BLaER1 treated with 17β-estradiol and CSF1 and Interleukin-3, amounts not matched to agents 10 nM and 100 nM (cell line): ENCODE data around the gene RPTN.
"Not testable (repeated sequence)": the region's sequence is repeated elsewhere in the genome, so short reads cannot be mapped to it uniquely, and the experiment has no call there.

Experiments
- H3K27ac ChIP-seq, 11 experiments: shearing (Covaris generic); formaldehyde crosslinking; 2 replicates each; pipeline ENCODE4 v1.8.1; 2022
- H3K27me3 ChIP-seq, 11 experiments: shearing (Covaris generic); formaldehyde crosslinking; 2 replicates each; pipeline ENCODE4 v1.8.1; 2022
- H3K36me3 ChIP-seq, 11 experiments: shearing (Covaris generic); formaldehyde crosslinking; 2 replicates each; pipeline ENCODE4 v1.8.1; 2022
- H3K4me1 ChIP-seq, 10 experiments: shearing (Covaris generic); formaldehyde crosslinking; 2 replicates each; pipeline ENCODE4 v1.8.1; 2022
- H3K4me2 ChIP-seq, 11 experiments: shearing (Covaris generic); formaldehyde crosslinking; 2 replicates each; pipeline ENCODE4 v1.8.1; 2022
- H3K4me3 ChIP-seq, 10 experiments: shearing (Covaris generic); formaldehyde crosslinking; 2 replicates each; pipeline ENCODE4 v1.8.1; 2022
- H3K9ac ChIP-seq, 11 experiments: shearing (Covaris generic); formaldehyde crosslinking; 2 replicates each; pipeline ENCODE4 v1.8.1; 2022
- H3K9me3 ChIP-seq, 11 experiments: shearing (Covaris generic); formaldehyde crosslinking; replicated peaks in 1 of 11; 2 replicates each; pipeline ENCODE4 v1.8.1; 2022
- H4K20me1 ChIP-seq, 11 experiments: shearing (Covaris generic); formaldehyde crosslinking; 2 replicates each; pipeline ENCODE4 v1.8.1; 2022
- Cebpa-rat ChIP-seq, 11 experiments: shearing (Covaris generic); IDR thresholded peaks; 2 replicates each; pipeline ENCODE4 v1.8.1; 2022

The RPTN gene

DNA sequence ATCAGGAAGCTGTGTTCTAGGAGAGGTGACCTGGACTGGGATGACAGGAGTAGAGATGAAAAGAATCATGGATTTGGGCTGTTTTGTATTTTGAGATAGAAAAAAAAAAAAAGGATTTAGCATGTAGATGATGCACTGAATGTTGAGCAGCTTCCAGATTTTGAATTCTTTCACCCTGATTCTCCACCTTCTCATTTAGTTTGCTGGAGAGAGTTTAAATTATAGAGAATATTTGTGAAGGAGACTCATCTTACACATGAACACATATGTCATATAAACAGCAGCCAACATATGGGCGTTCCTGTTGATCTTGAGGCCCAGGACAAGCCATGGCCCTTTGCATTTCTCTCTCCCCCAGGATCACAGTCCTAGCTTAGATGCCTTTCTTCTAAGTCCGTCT lies 7.4 kb downstream of the RPTN start:
- no peaks in the 10 kb centered on the region for H4K20me1 ChIP-seq
- no peaks in the 10 kb centered on the region for H3K27me3 ChIP-seq
- peaks cover 0 to 9% (median 0%) of the 10 kb centered on the region in 11 experiments; a peak in 1 of 22 replicates for H3K36me3 ChIP-seq
- peaks cover 28 to 33% (median 32%) of the 10 kb centered on the region in 11 experiments for H3K9me3 ChIP-seq
- TF ChIP-seq Cebpa-rat (IDR thresholded peaks at IDR 0.05), result no peak
- H3K27ac ChIP-seq, result no peak overlapping the region
- no peak overlapping the region for H3K4me2 ChIP-seq
- H3K9ac ChIP-seq, result no peak overlapping the region
- no peaks in the 10 kb centered on the region for H3K4me1 ChIP-seq
- no peak overlapping the region for H3K4me3 ChIP-seq

DNA sequence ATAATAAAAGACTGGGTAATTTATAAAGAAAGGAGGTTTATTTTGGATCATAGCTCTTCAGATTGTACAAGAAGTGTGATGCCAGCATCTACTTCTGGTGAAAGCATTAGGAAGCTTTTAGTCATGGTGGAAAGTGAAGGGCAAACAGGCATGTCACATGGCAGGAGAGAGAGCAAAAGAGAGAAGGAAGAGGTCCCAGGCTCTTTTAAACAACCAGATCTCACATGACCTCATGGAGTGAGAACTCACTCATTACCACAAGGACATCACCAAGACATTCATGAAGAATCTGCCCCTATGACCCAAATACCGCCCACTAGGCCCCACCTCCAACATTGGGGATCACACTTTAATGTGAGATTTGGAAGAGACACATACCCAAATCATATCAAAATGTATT lies 10.0 kb downstream of the RPTN start:
- Histone ChIP-seq H3K36me3 (peaks cover 0 to 9% (median 0%) of the 10 kb centered on the region in 11 experiments; a peak in 1 of 22 replicates), H3K9ac (no peak overlapping the region), H3K4me3 (no peak overlapping the region), H3K4me1 (peaks cover 0 to 8% (median 0%) of the 10 kb centered on the region in 10 experiments; a peak in 4 of 20 replicates), H3K4me2 (no peak overlapping the region), H3K27ac (no peak overlapping the region), H4K20me1 (no peaks in the 10 kb centered on the region), H3K27me3 (no peaks in the 10 kb centered on the region), H3K9me3 (peaks cover 35 to 55% (median 51%) of the 10 kb centered on the region in 11 experiments)
- no peak for TF ChIP-seq Cebpa-rat (IDR thresholded peaks at IDR 0.05)

DNA sequence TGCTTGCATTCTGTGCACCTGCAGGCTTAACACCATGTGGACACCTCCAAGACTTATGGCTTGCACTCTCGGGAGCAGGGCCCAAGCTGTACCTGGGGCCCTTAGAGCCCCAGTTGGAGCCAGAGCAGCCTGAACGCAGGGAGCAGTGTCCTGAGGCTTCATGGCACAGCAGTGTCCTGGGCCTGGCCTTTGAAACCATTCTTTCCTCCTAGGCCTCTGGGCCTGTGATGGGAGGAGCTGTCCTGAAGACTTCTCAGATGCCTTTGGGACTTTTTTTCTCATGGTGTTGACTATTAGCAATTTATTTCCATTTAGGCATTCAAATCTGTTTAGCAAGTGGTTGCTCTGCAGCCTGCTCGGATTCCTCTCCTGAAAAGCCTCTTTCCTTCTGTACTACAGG lies 11.0 kb downstream of the RPTN start:
- H4K20me1 ChIP-seq, result no peaks in the 10 kb centered on the region
- peaks cover 35 to 55% (median 51%) of the 10 kb centered on the region in 11 experiments for H3K9me3 ChIP-seq
- peaks cover 0 to 16% (median 5%) of the 10 kb centered on the region in 10 experiments; a peak in 8 of 20 replicates for H3K4me1 ChIP-seq
- H3K27ac ChIP-seq, result no peak overlapping the region
- no peak for TF ChIP-seq Cebpa-rat (IDR thresholded peaks at IDR 0.05)
- H3K4me2 ChIP-seq, result no peak overlapping the region
- no peak overlapping the region for H3K9ac ChIP-seq
- no peaks in the 10 kb centered on the region for H3K27me3 ChIP-seq
- peak overlapping the region in 1 of 10 experiments; percentile 32; a peak in 1 of 20 replicates for H3K4me3 ChIP-seq
- peaks cover 0 to 9% (median 0%) of the 10 kb centered on the region in 11 experiments; a peak in 1 of 22 replicates for H3K36me3 ChIP-seq

DNA sequence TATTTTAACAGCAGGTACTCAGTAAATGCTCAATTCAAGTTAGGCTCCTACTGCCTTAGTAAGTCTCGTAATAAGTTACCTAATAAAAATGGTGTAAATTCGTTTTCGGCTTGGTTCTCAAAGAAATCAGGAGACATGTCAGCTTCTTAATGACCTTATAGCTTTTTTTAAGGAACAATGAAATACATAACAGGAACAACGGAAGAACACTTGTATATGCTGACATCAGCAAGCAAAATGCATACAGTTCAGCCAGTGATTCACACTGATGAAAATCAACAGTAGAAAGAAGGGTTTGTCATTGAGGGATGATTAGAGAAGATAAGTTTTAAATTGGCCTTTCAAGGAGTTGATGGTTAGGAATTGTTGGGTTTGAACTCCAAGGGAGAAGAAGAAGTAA lies 13.3 kb downstream of the RPTN start:
- Histone ChIP-seq H3K27me3 (no peaks in the 10 kb centered on the region), H3K27ac (no peak overlapping the region)
- no peak for TF ChIP-seq Cebpa-rat (IDR thresholded peaks at IDR 0.05)

DNA sequence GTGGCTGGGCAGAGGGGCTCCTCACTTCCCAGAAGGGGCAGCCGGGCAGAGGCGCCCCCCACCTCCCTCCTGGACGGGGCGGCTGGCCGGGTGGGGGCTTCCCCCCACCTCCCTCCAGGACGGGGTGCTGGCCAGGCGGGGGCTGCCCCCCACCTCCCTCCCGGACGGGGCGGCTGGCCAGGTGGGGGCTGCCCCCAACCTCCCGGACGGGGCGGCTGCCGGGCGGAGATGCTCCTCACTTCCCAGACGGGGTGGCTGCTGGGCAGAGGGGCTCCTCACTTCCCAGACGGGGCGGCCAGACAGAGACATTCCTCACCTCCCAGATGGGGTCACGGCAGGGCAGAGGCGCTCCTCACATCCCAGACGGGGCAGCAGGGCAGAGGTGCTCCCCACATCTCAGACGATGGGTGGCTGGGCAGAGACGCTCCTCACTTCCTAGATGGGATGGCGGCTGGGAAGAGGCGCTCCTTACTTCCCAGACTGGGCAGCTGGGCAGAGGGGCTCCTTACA lies 14.3 kb downstream of the RPTN start:
- not testable (repeated sequence) for H3K4me3 ChIP-seq, H3K27ac ChIP-seq, H4K20me1 ChIP-seq, H3K4me2 ChIP-seq, H3K27me3 ChIP-seq, H3K9ac ChIP-seq, H3K36me3 ChIP-seq
- Histone ChIP-seq H3K4me1 (peaks cover 0 to 18% (median 5%) of the 10 kb centered on the region in 10 experiments; a peak in 8 of 20 replicates), H3K9me3 (peaks cover 35 to 54% (median 49%) of the 10 kb centered on the region in 11 experiments)

More for the DNA sequence above, 13.3 kb downstream of the RPTN start:
- Histone ChIP-seq H3K4me2 (peak overlapping the region in 2 of 11 experiments; percentile 23 to 35; a peak in 4 of 22 replicates), H3K9ac (no peak overlapping the region), H3K4me1 (peaks cover 0 to 18% (median 5%) of the 10 kb centered on the region in 10 experiments; a peak in 8 of 20 replicates), H3K4me3 (no peak overlapping the region), H3K9me3 (peaks cover 35 to 55% (median 51%) of the 10 kb centered on the region in 11 experiments), H4K20me1 (no peaks in the 10 kb centered on the region), H3K36me3 (peaks cover 0 to 9% (median 0%) of the 10 kb centered on the region in 11 experiments; a peak in 1 of 22 replicates)

DNA sequence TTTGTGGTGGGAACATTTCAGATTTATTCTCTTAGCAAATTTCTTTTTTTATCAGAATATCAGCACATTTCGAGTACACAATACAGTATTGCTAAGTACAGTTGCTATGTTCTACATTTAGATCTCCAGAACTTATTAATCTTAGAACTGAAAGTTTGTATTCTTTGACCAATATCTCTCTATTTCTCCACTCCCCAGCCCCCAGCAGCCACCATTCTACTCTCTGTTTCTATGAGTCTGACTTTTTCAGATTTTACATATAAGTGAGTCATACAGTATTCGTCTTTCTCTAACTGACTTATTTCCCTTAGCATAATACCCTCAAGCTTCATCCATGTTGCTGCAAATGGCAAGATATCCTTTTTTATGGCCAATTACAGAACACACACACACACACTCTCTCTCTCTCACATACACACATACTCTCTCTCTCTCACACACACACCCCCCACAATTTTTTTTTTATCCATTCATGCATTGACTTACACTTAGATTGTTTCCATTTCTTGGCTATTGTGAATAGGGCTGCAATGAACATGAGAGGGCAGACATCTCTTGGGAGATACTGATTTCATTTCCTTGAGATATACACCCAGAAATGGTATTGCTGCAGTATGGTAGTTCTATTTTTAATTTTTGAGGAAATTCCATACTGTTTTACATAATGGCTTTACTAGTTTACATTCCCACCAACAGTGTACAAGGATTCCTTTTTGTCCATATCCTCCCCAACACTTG lies 15.7 kb downstream of the RPTN start:
- no peak overlapping the region for H3K4me3 ChIP-seq
- H4K20me1 ChIP-seq, result no peaks in the 10 kb centered on the region
- H3K27me3 ChIP-seq, result no peaks in the 10 kb centered on the region
- H3K27ac ChIP-seq, result no peak overlapping the region
- H3K36me3 ChIP-seq, result peaks cover 0 to 7% (median 0%) of the 10 kb centered on the region in 11 experiments; a peak in 1 of 22 replicates
- H3K9me3 ChIP-seq, result peaks cover 21 to 40% (median 36%) of the 10 kb centered on the region in 11 experiments
- H3K4me2 ChIP-seq, result peak overlapping the region in 2 of 11 experiments; percentile 26 to 39; a peak in 3 of 22 replicates
- peaks cover 0 to 18% (median 5%) of the 10 kb centered on the region in 10 experiments; a peak in 8 of 20 replicates for H3K4me1 ChIP-seq
- TF ChIP-seq Cebpa-rat (IDR thresholded peaks at IDR 0.05), result no peak
- H3K9ac ChIP-seq, result 0 out of 22 replicates have a peak overlapping the region, but pooled peaks of 1 of the 11 experiments have one; percentile 7

DNA sequence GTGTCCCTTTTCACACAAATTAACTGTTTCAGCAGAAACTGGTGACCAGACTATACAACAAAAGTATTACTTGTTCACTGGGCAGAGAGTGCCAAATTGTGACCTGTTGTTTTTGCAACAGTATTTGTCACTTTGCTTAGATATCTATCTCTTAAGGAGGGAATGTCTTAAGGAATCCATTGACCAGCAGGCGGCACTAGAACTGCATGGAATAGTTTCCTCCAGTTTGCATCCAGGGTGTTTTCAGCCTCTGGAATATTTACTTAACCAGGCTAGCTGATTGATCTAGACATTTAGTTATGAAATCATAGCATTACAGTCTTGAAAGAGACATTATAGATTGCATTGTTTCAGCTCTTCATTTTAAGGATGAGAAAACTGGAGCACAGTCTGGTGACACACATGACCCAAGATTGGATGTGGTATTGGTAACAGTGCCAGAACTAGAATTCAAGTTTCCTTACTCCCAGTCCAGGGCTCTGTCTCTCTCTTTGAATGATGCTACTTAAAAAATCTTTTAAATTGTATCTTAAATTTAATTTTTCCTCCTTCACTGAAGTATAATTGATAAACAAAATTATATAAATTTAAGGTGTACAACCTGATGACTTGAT lies 16.9 kb downstream of the RPTN start:
- Histone ChIP-seq H3K4me3 (no peak overlapping the region), H3K4me2 (no peak overlapping the region)

DNA sequence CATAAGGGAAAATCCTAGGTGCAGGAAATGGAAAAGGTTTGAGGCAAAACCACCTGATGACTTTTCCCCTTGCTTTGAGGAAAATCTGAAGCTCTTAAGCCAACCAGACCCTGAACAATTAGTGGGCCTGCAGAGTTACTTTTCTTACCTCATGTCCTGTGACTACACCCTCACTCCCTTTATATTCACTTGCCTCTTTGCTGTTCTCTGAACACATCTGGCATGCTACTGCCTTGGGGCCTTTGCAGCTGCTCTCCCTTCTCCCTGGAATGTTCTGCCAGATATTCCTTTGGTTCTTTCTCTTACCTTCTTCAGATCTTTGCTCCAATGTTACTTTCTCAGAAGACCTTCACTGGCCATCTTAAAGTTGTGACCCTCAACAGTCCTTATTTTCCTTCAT lies 21.8 kb downstream of the RPTN start:
- Histone ChIP-seq H3K27ac (no peak overlapping the region), H3K4me2 (no peak overlapping the region), H3K4me3 (no peak overlapping the region), H3K36me3 (no peaks in the 10 kb centered on the region), H3K9ac (no peak overlapping the region), H3K9me3 (peaks cover 9 to 16% (median 13%) of the 10 kb centered on the region in 11 experiments), H3K4me1 (no peaks in the 10 kb centered on the region), H4K20me1 (no peaks in the 10 kb centered on the region), H3K27me3 (no peaks in the 10 kb centered on the region)
- no peak for TF ChIP-seq Cebpa-rat (IDR thresholded peaks at IDR 0.05)

More for the DNA sequence above, 16.9 kb downstream of the RPTN start:
- Histone ChIP-seq H3K4me1 (peaks cover 0 to 18% (median 5%) of the 10 kb centered on the region in 10 experiments; a peak in 8 of 20 replicates), H3K36me3 (no peaks in the 10 kb centered on the region), H3K27ac (no peak overlapping the region), H3K27me3 (no peaks in the 10 kb centered on the region), H3K9ac (no peak overlapping the region), H3K9me3 (peaks cover 8 to 27% (median 23%) of the 10 kb centered on the region in 11 experiments; a peak in 21 of 22 replicates), H4K20me1 (no peaks in the 10 kb centered on the region)
- TF ChIP-seq Cebpa-rat (IDR thresholded peaks at IDR 0.05), result no peak

DNA sequence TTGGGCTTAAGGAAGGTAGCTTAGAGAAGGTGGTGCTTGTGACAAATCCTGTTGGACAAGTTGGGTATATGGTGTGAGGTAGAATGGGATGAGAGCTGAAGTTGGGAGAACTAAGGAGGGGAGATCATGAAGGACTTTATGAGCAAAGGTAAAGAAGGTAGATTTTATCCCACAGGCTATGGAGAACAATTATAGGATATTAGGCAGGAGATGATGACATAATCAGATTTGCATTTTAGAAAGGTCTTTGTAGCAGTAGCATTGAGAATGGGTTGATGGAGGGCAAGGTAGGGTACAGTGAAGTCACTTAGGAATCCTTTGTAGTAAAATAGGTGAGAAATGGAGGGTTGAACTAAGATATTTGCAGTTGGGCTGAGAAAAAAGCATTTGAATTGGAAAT lies 28.8 kb downstream of the RPTN start:
- no peak overlapping the region for H3K4me2 ChIP-seq
- no peak overlapping the region for H3K9ac ChIP-seq
- no peak for TF ChIP-seq Cebpa-rat (IDR thresholded peaks at IDR 0.05)
- no peak overlapping the region for H3K4me3 ChIP-seq
- no peaks in the 10 kb centered on the region for H3K27me3 ChIP-seq
- H4K20me1 ChIP-seq, result no peaks in the 10 kb centered on the region
- H3K27ac ChIP-seq, result no peak overlapping the region
- H3K36me3 ChIP-seq, result no peaks in the 10 kb centered on the region
- H3K9me3 ChIP-seq, result peaks cover 14 to 25% (median 19%) of the 10 kb centered on the region in 11 experiments
- H3K4me1 ChIP-seq, result no peaks in the 10 kb centered on the region
